Astrocyte of the hippocampus (primary cell): ENCODE results near the gene MGAT3.
"Not testable (repeated sequence)": the region's sequence is repeated elsewhere in the genome, so short reads cannot be mapped to it uniquely, and the experiment has no call there.

Experiments used
- DNase-seq: peaks from one replicate; pipeline ENCODE4 v3.0.0; 2011; ENCODE audit warnings: low read depth, low spot score

Gene MGAT3

GRCh38 chr22:39456522-39457197 lies at the start of gene MGAT3:
Gene MGAT3 (plus strand): TSS chr22:39457012. CDS start chr22:39487348, 30,336 bp downstream.
- DNase-seq: peak; percentile 13

- no peak for DNase-seq
Observed at GRCh38 chr22:39408173-39408572, 48.6 kb upstream of the MGAT3 start.

- no peak for DNase-seq
Observed at GRCh38 chr22:39408807-39409206, 48.0 kb upstream of the MGAT3 start.

GRCh38 chr22:39409516-39410029 lies 47.2 kb upstream of the MGAT3 start:
- DNase-seq: no peak

GRCh38 chr22:39410264-39410663 lies 46.5 kb upstream of the MGAT3 start:
- DNase-seq: no peak

- not testable (repeated sequence) for DNase-seq
Observed at GRCh38 chr22:39411828-39412365, 44.9 kb upstream of the MGAT3 start.

- DNase-seq: not testable (repeated sequence)
Observed at GRCh38 chr22:39413204-39413603, 43.6 kb upstream of the MGAT3 start.

- no peak for DNase-seq
Observed at GRCh38 chr22:39414377-39414776, 42.4 kb upstream of the MGAT3 start.

GRCh38 chr22:39414886-39415285 lies 41.9 kb upstream of the MGAT3 start:
- DNase-seq: no peak

- DNase-seq: no peak
Observed at GRCh38 chr22:39415506-39415905, 41.3 kb upstream of the MGAT3 start.

- no peak for DNase-seq
Observed at GRCh38 chr22:39416319-39416718, 40.5 kb upstream of the MGAT3 start.

GRCh38 chr22:39417641-39418040 lies 39.2 kb upstream of the MGAT3 start:
- no peak for DNase-seq

- no peak for DNase-seq
Observed at GRCh38 chr22:39418696-39419095, 38.1 kb upstream of the MGAT3 start.

- no peak for DNase-seq
Observed at GRCh38 chr22:39419096-39419495, 37.7 kb upstream of the MGAT3 start.

- DNase-seq: no peak
Observed at GRCh38 chr22:39419911-39420310, 36.9 kb upstream of the MGAT3 start.

GRCh38 chr22:39421691-39422090 lies 35.1 kb upstream of the MGAT3 start:
- no peak for DNase-seq

- DNase-seq: no peak
Observed at GRCh38 chr22:39422101-39422500, 34.7 kb upstream of the MGAT3 start.

GRCh38 chr22:39422721-39423120 lies 34.1 kb upstream of the MGAT3 start:
- no peak for DNase-seq

GRCh38 chr22:39423976-39424375 lies 32.8 kb upstream of the MGAT3 start:
- DNase-seq: no peak

- DNase-seq: no peak
Observed at GRCh38 chr22:39426380-39427043, 30.3 kb upstream of the MGAT3 start.

GRCh38 chr22:39427751-39428596 lies 28.8 kb upstream of the MGAT3 start:
- DNase-seq: no peak

- peak; percentile 60 for DNase-seq
Observed at GRCh38 chr22:39428597-39429071, 28.2 kb upstream of the MGAT3 start.
